Activated CD8-positive, alpha-beta memory T cell treated with anti-CD3 and anti-CD28 coated beads for 36 hours (primary cell): ENCODE measurements around the gene WDR70. TPM values are rescaled to one million over a fixed set of nuclear protein-coding genes. Genes with fewer than 3 reads are reported as not detected.

Experiments
- CTCF ChIA-PET: fragments of 350-600 bp; sonication (Branson Sonifier 250); formaldehyde crosslinking; loops from one replicate; lab custom pipeline; 2021; ENCODE audit warnings: antibody characterized with exemption; lab: Charles Lee
- POLR2A ChIA-PET: fragments of 350-600 bp; sonication (Branson Sonifier 250); formaldehyde crosslinking; loops from one replicate; lab custom pipeline; 2021; ENCODE audit warnings: antibody characterized with exemption; lab: Charles Lee
- total RNA-seq, 2 experiments: library from RNA; stranded (reverse); gene quantifications; one replicate each; pipeline ENCODE4 v1.2.3, GENCODE V29; 2021

Gene WDR70
- total RNA-seq, 2 experiments from 2014 or later: 35.6 to 35.7 TPM

DNA sequence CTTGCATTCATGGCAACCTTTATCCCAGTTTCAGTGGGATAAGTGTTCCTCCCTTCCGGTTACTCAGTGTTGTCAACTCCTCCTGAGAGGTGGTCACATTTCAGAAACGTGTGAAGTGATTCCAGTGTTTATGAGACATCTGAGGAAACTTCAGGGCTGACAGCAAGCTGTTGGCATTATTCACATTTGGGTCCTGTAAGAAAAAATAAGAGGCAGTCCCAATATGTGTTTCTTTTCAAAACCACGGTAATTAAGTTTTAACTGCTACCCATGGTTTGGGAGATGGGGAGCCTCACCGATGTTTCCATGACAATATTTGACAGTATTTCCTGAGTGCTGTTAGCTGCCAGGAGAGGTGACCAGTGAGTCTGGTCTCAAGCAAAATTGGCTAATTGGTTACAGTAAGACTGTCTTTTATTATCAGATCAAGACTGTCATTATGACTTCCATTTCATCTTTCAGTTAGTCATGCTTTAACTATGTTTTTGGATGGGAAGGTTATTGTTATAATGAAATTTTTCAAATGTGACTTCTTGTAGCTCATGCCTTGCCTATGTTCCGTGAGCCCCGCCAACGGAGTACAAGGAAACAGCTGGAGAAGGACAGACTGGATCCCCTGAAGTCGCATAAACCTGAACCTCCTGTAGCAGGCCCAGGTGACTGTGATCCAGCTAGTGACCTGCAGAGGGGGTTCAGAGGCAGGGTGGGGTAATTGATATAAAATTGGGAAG lies 345.4 kb downstream of the WDR70 start:
- CTCF ChIA-PET: interaction anchor here (0.7 kb wide), 1 partner anchor 13 kb away, joined by 3 read pairs; no protein-coding TSS in a partner anchor
- POLR2A ChIA-PET: interaction anchor here (3.3 kb wide), 1 partner anchor 13 kb away, joined by 11 read pairs; no protein-coding TSS in a partner anchor

DNA sequence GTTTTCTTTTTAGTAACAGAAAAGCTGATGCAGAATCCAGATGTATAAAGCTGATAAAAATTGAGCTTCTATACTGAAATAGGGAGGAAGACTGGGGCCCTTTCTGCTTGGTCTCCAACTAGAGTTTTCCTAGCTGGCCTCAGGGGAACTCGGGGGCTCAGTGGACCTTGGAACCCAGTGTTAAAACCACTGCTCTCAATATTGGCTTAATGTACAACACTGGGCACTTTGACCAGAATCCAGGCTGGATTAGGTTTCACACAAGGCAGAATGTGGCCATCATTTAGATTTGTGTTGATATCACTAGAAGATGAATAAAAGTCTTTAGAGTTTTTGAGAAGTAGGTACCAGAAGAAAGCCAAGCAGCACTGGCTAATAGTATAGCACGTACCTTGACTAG lies 346.1 kb downstream of the WDR70 start:
- ChIA-PET POLR2A (no interaction called here), CTCF (interaction anchor here (0.7 kb wide), 1 partner anchor 12 kb away, joined by 3 read pairs; no protein-coding TSS in a partner anchor)

DNA sequence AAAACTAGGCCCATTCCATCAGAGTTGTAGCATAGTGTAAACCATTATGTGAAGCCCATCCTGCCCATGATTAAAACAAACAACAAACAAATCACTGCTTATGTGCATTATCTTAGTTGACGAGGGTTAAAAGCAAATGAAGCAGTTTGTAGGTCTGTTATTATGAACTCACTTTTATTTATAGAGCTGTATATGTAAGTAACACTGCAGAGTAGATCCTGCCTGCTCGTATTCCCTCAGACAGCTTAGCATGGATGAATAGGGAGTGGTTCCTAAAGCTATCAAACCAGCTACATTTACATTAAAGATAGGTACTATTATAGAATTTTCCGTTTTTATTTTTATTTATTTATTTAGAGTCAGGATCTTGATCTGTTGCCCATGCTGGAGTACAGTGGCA lies 348.1 kb downstream of the WDR70 start:
- ChIA-PET POLR2A (no interaction called here), CTCF (no interaction called here)

DNA sequence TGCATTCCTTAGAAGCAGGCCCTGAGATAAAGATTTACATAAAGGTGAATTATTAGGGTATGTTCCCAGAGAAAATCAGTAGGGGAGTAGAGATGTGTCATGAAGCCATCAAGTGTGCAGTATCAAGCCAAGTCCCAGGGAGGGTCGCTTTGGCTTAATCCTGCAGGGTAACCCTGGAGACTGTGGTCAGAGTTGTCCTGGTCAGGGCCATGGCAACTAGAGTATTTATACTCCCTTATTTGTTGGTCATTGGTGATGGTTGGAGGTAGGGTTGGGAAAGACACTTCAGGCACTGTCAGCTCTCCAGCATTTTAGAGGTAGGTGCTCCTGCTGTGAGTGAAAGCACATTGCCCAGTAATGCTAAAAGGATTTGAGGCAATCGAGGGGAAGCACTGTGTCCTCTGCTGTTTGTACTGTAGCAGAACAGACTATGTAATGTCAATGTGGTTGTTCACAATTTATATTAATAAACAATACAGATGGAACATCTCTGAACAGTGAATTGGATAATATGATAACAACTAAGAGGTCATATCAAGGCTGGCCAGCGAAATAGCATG lies 351.9 kb downstream of the WDR70 start:
- CTCF ChIA-PET: no interaction called here
- POLR2A ChIA-PET: no interaction called here

DNA sequence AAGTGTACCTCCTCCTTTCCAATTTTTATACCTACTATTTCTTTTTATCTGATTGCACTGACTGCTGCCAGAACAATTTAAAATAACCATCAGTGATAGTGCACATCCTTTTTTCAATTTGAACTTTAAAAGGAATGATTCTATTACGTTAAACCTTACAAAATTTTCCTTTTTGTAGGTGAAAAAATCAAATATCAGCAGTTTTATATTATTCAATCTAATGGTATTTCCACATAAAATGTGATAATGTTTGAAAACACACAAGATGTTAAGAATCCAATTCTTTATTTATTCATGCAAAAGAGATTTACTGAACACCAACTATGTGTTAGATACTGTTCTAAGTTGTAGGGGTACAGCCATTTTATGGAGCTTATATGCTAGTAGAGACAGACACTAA lies 355.0 kb downstream of the WDR70 start:
- POLR2A ChIA-PET: no interaction called here
- CTCF ChIA-PET: no interaction called here

DNA sequence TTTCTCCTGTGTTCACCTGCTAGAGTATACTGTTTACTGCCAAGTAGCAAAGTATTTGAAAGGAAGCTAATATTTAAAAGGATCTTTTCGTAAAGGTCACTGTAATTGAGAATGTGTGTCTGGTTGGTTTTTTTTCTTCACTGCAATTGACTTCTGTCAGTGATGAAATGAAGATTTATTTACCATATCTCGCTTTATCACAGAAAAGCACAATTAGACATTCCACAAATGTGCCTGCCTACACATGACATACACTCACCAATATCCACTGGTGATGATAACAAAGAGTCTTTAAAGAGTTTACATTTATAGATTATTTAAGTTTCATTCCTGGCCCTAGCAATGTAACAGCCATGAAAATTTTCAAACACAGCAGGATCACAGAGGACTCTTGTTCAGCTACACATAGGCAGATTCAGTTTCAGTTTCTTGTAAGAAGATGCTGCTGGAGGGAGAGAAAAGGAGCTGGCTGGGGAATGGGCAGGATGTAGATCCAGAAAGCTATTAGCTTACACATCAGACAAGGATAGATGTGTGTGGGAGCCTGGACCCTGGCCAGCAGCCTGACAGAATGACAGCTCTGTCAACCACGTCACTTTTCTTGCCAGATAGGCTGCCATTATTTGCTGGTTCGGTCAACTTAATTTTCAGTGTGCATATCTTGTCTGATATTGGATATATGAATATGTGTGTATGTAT lies 356.7 kb downstream of the WDR70 start:
- POLR2A ChIA-PET: no interaction called here
- CTCF ChIA-PET: no interaction called here

DNA sequence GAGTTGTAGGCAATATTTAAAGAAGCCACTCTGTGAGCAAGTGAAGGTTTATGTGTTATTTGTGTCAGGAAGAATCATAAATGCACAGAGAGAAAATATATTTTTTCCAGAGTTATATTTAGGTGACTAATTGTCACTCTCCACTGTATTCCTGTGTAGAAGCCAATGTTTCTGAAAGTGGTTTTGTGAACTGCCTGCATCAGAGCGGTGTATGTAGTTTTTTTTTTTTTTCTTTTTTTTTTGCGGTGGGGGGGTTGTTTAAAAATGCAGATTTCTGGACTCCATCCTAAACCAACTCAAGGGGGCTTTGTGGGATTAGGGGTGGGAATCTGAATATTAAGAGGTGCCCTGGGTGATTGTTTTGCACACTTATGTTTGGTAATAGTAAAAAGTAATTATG lies 357.3 kb downstream of the WDR70 start:
- ChIA-PET POLR2A (no interaction called here), CTCF (no interaction called here)

DNA sequence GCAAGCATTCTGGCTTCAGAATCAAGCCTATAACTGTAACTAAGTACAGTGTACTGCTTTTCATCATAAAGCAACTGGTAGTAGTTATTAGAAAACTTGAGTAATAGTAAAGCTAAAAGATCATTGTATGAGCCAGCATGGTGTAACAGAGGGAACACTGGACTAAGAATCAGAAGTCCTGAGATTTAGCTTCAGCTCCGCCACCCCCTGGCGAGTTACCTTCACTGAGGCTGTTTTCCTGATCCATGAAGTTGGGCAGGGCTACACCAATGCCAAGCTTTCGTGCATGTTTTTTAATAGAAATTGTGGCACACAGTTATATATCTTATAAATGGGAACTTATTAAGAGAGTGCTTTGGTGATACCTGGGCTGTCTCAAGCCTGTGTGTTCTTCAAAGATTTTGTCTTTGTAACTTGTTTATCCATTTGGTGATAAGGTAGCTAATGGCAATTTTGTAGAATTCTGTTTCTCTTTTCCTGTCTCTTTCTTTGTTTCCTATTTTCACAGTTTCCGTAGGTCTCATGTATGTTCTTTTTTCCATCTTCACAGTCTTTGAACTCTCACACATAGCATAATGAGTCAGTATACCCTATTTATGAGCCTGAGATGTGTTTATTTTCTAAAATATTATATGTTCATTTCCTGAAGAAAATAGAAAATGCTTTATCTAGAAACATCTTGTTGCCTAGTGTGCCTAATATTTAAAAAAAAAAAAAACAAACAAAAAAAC lies 358.4 kb downstream of the WDR70 start:
- POLR2A ChIA-PET: interaction anchor here (0.7 to 1.7 kb wide), 2 partner anchors 15 to 26 kb away, joined by 3 to 11 read pairs; no protein-coding TSS in a partner anchor
- CTCF ChIA-PET: interaction anchor here (1.0 to 1.8 kb wide), 2 partner anchors 13 to 15 kb away, joined by 3 to 11 read pairs; no protein-coding TSS in a partner anchor

DNA sequence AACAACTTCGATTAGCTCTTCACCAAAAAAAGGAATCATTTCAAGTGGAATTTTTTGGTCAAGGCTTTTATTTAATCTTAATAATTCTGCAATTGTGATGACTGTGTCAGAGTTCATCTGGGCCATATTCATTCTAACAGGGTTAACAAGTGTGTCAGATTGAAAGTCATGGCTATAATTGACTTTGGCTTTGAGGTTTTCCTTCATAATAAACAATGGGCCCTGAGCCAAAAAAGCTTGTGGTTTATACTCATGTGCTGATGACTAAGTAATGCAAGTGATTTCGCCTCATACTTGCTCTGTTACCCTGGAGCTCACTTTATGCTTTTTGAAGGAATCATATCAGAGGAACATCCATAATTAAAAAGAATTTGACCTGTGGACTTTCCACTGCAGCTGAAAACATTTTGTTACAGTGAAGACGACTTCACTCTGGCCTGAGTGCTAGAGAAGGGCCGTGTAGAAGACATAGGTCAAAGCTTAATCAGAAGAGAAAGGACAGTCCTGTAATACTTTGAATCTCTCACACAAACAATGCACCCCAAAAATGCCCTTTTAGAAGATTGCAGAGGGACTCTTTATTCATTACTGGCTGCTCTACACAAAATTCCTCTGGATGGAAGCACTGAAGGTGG lies 359.1 kb downstream of the WDR70 start:
- CTCF ChIA-PET: interaction anchor here (1.0 to 1.8 kb wide), 2 partner anchors 13 to 15 kb away, joined by 3 to 11 read pairs; no protein-coding TSS in a partner anchor
- POLR2A ChIA-PET: interaction anchor here (0.7 to 1.7 kb wide), 3 partner anchors 16 to 221 kb away, joined by 3 to 11 read pairs (median 3); no protein-coding TSS in a partner anchor

DNA sequence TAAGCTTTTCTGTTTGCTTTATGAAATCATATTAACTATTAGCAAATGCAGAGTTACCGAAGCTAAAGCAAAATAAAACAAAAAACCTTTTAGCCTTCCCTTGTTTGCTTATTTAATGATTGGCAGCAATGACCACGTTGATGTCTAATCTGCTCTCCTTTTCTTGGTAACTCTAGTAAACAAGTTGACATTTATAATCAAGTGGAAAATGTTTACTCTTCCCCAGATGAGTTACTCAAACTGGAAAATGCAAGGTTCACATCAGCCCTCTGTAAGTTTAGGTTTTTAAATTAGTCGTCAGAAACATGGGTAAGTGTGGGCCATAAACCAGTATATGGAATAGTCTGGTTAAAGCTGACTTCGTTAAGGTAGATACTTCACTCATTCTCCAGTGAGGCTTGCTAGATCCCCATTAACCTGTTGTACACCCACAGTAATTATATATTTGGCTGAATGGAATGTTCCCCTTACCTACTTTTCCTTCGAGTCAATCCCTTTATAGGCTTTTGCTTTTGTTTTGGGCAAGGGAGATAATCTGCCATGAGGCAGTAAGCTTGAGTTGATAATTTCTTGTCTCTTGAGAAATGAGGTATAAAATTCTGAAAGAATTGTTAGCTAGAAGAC lies 359.9 kb downstream of the WDR70 start:
- CTCF ChIA-PET: interaction anchor here (1.8 kb wide), 1 partner anchor 16 kb away, joined by 11 read pairs; no protein-coding TSS in a partner anchor
- POLR2A ChIA-PET: interaction anchor here (1.7 kb wide), 1 partner anchor 16 kb away, joined by 11 read pairs; no protein-coding TSS in a partner anchor

DNA sequence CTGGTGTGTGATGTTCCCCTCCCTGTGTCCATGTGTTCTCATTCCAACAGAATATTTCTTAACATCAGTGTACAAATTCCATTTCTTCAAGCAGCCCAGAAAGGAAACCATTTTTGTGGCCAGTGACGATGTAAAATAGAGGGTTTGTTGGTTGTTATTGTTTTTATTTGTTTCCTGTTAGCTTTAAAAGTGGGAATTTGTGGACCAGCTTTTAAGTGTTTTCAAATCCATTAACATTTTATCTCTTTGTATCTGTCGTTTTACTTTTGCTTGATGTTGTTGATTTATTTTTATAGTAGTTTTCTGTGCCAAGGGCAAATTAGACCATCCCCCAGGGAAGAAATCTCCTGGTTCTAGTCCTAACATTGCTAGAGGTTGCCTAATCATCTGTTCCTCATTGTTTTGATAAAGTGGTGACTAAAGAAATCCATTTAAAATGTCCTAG lies 360.7 kb downstream of the WDR70 start:
- ChIA-PET CTCF (no interaction called here), POLR2A (no interaction called here)

DNA sequence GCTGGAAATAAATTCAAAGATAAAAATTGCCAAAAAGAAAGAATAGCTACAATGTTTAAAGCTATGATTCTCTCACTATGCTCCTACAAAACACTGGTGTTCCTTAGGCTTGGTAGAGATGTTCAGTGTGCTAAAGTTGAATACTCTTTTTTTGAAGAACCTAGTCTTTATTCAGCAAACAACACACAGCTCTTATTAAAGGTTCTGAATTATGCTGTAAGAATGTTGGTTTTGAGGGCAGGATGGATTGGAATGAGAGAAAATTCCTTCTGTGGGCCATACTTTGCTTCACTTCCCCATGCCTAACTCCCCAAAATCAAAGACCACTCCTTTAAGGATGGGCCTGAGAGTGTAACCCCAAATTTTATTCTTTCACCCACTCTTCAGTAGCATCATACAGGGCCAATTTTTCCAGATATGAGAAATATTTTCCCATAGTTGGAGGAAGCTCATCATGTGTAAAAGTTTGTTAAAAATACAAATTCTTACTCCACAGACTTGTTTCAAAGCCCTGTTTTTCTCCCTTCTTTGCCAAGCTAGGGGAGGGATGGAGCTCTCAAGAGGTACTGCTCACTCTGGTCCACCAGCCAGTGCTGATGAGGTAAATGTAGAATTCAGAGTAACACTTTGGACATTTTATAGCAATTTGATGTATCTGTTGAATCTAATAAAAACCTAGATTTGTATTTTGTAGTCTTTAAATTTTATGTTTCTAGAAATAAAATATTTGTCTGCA lies 361.4 kb downstream of the WDR70 start:
- ChIA-PET CTCF (interaction anchor here (0.9 kb wide), 1 partner anchor 28 kb away, joined by 4 read pairs; no protein-coding TSS in a partner anchor), POLR2A (no interaction called here)

DNA sequence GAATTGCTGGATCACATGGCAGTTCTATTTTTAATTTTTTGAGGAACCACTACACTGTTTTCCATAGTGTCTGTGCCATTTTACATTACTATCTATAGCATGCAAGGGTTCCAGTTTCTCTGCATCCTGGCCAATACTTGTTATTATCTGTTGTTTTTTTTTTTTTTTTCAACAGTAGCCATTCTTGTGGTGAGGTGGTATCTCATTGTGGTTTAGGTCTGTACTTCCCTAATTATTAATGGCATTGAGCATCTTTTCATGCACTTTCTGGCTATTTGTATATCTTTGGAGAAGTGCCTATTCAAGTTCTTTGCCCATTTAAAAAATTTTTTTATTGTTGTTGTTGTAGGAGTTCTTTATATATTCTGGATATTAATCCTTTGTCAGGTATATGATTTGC lies 363.0 kb downstream of the WDR70 start:
- POLR2A ChIA-PET: no interaction called here
- CTCF ChIA-PET: interaction anchor here (0.7 kb wide), 1 partner anchor 282 kb away, joined by 3 read pairs; no protein-coding TSS in a partner anchor

DNA sequence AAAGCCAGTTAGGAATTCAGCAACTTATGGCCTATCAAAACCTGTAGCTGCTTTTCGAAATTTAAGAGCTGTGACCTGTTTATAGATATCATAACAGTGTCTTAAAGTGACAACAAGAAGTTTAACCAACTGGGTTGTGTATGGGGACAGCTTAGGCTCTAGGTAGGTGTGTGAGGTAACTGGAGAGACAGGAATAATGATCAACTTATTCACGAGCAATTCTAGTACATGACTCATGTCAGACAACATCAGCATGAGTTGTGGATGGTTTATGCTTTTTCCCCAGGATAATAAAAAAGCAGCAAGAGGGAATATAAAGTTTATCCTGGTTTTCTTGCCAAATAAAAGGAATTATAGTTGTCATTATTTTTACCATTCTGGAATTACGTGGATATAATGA lies 372.1 kb downstream of the WDR70 start:
- ChIA-PET POLR2A (no interaction called here), CTCF (no interaction called here)

DNA sequence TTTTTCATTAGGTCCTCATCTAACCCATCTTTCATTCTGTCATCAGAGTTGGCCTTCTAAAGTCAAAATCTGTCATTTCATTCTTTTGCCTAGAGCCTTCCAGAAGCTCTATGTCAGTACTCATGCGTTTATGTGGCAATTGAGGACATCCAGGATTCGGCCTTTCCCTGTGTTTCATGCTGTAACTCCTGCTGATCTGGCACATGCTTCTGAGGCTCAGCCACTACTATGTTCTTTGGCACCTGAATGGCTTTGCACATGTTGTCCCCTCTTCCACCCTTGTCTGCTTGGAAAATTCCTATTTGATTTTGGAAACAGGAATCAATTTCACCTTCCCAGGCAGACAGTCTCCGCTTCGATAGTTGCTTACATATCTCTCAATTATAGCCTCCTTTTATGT lies 375.9 kb downstream of the WDR70 start:
- POLR2A ChIA-PET: no interaction called here
- CTCF ChIA-PET: no interaction called here

DNA sequence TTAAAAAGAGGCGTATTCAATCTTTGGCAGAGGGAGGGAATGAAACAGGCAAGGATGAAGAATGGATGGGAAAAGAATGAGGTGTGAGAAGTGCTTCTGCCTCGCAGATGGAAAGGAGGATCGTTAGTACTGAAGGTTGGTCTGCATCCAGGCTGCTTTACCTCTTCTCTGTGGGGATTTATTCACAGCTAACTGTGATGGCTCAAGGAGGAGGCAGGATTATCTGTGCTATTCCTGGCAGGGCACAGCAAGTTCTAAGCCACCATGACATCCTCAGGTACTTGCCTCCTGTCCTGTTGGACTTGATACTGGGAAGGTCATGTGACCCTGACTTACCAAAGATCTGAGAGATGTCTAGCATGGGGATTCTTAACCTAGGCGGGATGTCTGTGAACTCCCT lies 376.5 kb downstream of the WDR70 start:
- CTCF ChIA-PET: no interaction called here
- POLR2A ChIA-PET: no interaction called here

DNA sequence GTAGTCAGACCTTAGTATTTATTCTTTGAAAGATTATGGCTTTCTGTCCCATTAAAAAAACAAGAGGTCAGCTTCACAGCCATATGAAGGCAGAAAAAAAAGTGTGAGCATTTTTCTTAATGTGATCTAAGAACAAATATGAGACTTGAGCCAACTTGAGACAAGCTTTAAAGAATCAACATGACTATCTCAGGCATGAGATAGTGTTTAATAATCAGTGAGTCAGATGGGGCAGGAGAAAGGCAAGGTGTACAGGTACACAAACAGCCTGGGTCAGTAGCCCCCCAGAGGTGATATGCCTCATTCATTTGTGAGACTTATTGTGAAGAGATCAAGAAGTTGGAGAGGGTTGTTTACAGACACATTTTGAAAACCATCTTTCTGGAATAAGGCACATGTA lies 377.1 kb downstream of the WDR70 start:
- CTCF ChIA-PET: no interaction called here
- POLR2A ChIA-PET: no interaction called here
